Dermis blood vessel endothelial cell (primary cell): ENCODE data around the gene ATG4C. TPM values are rescaled to one million over a fixed set of nuclear protein-coding genes. Genes with fewer than 3 reads are reported as not detected.

Experiments
- DNase-seq: peaks from one replicate; pipeline ENCODE4 v3.0.0; 2010
- total RNA-seq: library from RNA; depleted of rRNA; stranded (reverse); fragments of >200 nt; gene quantifications from 2 replicates; pipeline ENCODE4 v1.2.3, GENCODE V29; 2014

ATG4C gene
- total RNA-seq, 1 donor from 2014 or later = 10.2 TPM

DNA sequence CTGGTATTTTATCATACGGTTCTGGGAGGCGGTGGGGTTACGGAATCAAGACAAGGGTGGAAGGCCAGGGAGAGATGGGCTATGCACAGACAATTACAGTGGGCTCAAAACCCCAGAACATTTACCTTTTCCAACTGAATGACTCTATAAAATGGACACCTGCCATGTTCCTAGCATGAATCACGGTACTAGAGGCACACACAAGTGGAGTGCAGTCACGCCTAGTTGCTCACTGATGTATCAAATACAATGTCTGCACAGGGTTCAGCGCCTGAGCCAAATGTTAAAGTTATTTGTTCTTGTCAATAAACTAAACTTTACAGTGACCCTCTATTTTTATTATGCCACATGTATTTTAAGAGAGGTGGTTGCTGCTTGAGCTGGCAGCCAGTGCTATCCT is 121.4 kb downstream of the ATG4C start:
- no peak for DNase-seq

- no peak for DNase-seq
Measured at GRCh38 chr1:62905872-62906271, 121.9 kb downstream of the ATG4C start.

DNA sequence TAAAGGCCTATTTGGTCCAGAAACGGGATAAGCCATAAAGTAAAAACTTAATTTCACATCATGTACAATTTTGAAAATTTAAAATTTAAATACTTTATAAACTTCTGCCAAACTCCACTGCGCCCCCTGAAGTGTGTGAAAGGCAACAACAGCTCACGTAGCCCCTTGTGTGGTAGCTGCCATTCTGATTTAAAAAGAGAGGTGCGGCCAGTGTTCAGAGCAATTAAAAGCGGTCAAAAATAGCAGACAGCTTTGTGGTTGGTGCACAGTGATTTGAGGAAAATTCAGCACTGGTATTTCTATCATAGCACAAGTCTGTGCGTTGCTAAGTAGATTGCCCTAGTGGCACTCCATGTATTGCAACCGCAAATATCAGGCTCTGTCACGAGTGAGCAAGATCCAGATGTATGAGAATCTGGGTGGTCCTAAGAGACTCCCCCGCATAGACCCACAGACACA is 122.5 kb downstream of the ATG4C start:
- peak; percentile 47 for DNase-seq

DNA sequence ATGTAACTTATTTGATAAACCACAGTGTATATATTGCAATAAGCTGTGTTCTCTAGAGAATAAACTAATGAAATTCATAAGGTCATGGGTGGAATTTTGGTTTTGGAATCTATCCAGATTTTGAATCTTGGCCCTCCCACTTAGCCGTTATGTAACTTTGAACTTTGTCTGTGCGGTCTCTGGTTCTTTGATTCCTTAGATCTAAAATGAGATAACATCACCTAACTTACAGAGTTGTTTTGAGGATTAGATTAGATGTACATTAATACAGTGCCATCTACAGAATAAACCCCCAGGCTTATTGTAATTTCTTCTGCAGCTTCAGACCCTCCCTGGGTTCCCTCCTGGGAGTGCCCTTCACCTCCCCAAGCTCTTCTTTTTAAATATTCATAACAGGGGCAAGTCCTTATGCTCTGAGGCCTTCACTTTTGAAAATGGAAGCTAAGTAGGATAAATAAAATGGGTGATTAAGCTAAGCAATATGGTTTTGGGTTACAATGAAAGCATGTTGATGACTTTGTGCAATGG is 124.3 kb downstream of the ATG4C start:
- DNase-seq = no peak

GRCh38 chr1:62912028-62912638 is 128.2 kb downstream of the ATG4C start:
- DNase-seq = peak; percentile 53

Other genes starting within 250 kb of the ATG4C start
- not detected in 2 replicates for gene ANGPTL3, start 186.6 kb upstream of the ATG4C start, total RNA-seq
- 17.4 and 47.8 TPM in 2 replicates for gene DOCK7, start 95.7 kb upstream of the ATG4C start, total RNA-seq